GM10248 (cell line): Measurements from ENCODE around the gene ACSF3.

Source experiments
- CTCF ChIA-PET: fragments of 300-600 bp; sonication (Branson Sonifier 250); formaldehyde crosslinking; extraction: SDS; loops from one replicate; lab custom pipeline; 2021; ENCODE audit warnings: antibody characterized with exemption; lab: Yijun Ruan, JAX
- POLR2A ChIA-PET: fragments of 350-650 bp; sonication (Branson Sonifier 250); formaldehyde crosslinking; extraction: SDS; loops from one replicate; lab custom pipeline; 2020; ENCODE audit warnings: antibody characterized with exemption; lab: Yijun Ruan, JAX
- DNase-seq: peaks from one replicate; pipeline ENCODE4 v3.0.0; 2012; ENCODE audit errors: extremely low spot score
- TF ChIP-seq, protein P1 (sequence below): IDR thresholded peaks from 2 replicates; pipeline ENCODE4 v1.5.1; 2012; ENCODE audit warnings: mild to moderate bottlenecking, low read depth; ENCODE audit errors: extremely low read depth, missing control alignments, control extremely low read depth

ACSF3 gene

DNA sequence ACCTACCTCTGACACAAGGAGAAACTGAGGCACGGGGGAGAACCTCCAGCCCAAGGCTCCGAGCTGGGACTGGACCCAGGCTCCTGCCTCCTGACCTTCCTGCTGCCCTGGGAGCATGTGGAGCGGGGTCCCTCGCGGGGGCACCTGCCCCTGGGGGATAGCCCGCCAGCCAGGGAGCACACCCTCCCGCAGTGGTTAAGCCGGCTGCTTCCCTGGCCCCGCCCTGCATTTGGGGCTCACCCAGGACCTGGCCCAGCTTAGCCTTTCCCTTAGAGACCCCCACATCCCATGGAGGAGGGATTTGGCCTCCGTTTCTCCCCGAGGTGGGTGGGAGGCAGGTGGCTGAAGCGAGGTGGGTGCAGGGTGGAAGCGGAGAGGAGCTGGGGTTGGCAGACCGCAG lies 76.1 kb downstream of the ACSF3 start:
- no peak for DNase-seq
- TF ChIP-seq, protein P1, sequence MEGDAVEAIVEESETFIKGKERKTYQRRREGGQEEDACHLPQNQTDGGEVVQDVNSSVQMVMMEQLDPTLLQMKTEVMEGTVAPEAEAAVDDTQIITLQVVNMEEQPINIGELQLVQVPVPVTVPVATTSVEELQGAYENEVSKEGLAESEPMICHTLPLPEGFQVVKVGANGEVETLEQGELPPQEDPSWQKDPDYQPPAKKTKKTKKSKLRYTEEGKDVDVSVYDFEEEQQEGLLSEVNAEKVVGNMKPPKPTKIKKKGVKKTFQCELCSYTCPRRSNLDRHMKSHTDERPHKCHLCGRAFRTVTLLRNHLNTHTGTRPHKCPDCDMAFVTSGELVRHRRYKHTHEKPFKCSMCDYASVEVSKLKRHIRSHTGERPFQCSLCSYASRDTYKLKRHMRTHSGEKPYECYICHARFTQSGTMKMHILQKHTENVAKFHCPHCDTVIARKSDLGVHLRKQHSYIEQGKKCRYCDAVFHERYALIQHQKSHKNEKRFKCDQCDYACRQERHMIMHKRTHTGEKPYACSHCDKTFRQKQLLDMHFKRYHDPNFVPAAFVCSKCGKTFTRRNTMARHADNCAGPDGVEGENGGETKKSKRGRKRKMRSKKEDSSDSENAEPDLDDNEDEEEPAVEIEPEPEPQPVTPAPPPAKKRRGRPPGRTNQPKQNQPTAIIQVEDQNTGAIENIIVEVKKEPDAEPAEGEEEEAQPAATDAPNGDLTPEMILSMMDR = no peak
- ChIA-PET CTCF (interaction anchor here (1.2 to 3.6 kb wide), 2 partner anchors 72 to 433 kb away, joined by 4 to 18 read pairs; no protein-coding TSS in a partner anchor), POLR2A (no interaction called here)

DNA sequence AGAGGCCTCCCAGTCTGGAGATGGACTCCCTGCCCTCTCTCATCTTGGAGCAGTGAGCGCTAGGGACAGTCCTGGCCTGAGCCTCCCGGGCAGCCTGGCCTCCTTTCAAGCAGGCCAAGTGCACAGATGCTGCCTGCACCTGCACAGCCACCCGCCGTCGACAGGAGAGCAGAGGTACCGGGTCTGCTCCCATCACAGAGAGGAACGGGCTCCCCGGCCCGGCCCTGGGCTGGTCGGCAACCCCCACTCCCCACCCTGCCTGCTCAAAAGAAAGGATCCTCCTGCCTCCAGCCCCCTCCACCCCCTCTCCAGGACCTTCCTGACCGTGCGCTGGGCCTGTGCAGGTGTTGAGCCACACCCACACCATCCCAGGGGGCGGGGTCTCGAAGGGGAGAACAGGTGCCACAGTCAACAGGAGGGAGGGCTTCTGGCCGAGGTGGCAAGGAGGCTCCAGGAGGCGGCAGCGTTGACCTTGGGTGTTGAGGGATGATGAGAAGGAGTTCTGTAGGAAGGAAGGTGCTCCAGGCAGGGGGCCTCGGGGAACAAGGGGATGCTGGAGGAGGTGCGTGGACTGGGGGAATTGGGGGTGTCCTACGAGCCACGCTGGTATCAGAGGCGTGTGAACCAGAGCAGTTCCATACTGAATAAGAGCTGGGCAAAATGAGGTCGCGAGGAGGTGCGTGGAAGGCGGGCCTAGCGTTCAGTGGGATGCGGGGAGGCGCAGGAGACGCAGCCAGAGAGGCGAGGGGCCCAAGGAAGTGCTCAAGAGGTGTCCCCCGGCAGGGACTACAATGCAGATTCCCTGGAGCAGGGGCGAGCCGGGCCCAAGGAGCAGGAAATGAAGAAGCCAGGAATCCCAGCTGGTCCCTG lies 76.9 kb downstream of the ACSF3 start:
- CTCF ChIA-PET = interaction anchor here (0.6 to 1.0 kb wide), 5 partner anchors 11 to 433 kb away, joined by 3 to 4 read pairs (median 3); no protein-coding TSS in a partner anchor
- TF ChIP-seq, protein P1 = no peak
- DNase-seq = no peak
- POLR2A ChIA-PET = no interaction called here

DNA sequence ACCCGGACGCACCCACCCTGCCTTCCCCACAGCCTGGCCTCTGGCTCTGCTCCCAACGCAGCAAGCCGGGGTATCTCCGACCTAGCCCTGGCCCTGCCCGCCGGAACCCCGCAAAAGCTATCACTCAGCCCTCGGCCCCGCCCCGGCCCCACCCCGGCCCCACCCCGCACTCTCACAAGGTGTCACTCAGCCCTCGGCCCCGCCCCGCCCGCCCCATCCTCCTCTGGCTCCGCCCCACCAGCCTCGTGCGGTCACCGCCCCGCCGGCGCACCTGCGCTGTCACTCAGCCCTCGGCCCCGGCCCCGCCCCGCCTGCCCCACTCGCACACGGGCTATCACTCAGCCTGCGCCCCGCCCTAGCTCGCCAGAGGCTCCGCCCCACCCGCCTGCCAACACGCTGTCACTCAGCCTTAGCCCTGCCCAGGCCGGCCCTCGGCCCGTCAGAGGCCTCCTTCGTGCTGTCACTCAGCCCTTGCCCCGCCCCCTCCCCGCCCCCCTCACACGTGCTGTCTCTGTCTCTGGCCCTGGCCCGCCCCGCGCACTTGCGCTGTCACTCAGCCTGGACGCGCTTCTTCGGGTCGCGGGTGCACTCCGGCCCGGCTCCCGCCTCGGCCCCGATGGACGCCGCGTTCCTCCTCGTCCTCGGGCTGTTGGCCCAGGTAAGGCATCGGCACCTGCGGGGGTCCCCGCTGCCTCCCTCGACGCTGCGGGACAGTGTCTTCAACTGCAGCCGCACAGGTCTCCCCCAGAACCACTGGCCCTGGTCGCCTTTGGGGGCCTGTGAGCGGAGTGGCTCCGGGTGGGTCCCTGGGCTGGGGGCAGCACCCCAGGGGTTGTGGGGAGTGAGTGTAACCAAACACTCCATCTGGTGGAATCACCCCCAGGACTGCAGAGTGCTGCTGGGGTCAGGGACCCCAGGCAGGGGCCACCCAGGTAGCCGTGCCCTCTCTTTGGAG lies 77.8 kb downstream of the ACSF3 start, which contains the start of gene CDH15:
CDH15 (plus strand) TSS at position 533 of the 955 bp plus-strand sequence; CDS start at position 617, 84 bp downstream.
- ChIA-PET POLR2A (no interaction called here), CTCF (interaction anchor here (0.6 to 1.2 kb wide), 6 partner anchors 12 to 434 kb away, joined by 3 to 4 read pairs (median 3); no protein-coding TSS in a partner anchor)
- TF ChIP-seq, protein P1 = no peak
- DNase-seq = peak; percentile 99

DNA sequence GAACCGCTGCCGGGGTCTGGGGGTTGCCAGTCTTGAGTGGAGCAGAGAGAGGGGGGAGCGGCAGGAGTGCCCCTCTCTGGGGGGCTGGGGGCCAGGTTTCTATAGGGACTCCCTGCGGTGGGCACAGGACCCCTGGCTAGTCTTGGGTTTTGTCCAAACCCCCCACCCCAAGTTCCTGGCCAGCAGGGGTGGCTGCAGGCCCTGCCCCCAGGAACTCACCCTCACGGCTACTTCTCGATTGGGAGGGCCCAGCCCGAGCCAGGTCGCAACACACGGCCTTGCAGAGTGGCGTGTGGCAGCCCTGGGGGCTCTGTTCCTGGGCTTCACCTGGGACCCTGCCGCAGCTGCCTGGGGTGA lies 78.5 kb downstream of the ACSF3 start:
- TF ChIP-seq, protein P1 = no peak
- ChIA-PET POLR2A (no interaction called here), CTCF (interaction anchor here (1.2 kb wide), 1 partner anchor 435 kb away, joined by 3 read pairs; no protein-coding TSS in a partner anchor)
- DNase-seq = no peak

DNA sequence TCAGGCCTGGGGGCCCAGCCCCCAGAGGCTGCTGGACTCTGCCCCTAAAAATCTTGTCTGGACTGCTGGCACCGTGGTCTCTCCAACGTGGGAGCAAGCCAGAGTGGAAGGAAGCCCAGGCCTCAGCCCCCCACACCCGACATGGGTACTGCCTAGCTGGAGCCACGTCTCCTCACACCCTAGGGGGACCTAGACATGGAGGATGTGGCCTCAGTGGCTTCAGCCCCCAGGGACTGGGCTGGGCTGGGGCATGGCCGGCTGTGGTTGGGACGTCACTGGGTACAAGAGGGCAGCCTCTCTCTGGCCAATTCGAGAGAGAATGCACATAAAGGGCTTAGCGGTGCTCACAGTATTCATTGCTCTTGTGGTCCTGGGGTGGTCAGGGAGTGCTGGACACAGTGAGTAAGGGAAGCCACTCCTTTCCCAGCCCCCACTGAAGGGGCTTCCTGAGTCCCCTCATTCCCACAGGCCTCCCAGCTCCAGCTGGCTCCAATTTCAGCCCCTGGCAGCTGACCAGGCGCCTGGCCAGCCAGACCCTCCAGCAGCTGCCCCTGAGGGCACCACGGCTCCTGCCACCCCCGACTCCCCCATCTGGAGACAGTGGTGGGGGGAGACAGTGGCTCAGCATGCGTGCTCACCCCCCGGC lies 79.0 kb downstream of the ACSF3 start:
- POLR2A ChIA-PET = no interaction called here
- TF ChIP-seq, protein P1 = no peak
- DNase-seq = no peak
- CTCF ChIA-PET = interaction anchor here (1.2 kb wide), 1 partner anchor 435 kb away, joined by 3 read pairs; no protein-coding TSS in a partner anchor
